ENCODE results near the gene MICU1.
"Not testable (repeated sequence)": the region's sequence is repeated elsewhere in the genome, so short reads cannot be mapped to it uniquely, and the experiment has no call there.

Gene MICU1

GRCh38 chr10:72487521-72487920 is 138.4 kb downstream of the MICU1 start:
- Mint-ChIP-seq H3K27ac (no peak overlapping the region), H3K36me3 (ENCODE audit: low read depth) (no peaks in the 10 kb centered on the region), H3K4me3 (no peak overlapping the region), H3K27me3 (ENCODE audit: low read depth) (no peaks in the 10 kb centered on the region), H3K9me3 (no peaks in the 10 kb centered on the region), H3K4me1 (ENCODE audit: low read depth) (no peaks in the 10 kb centered on the region)

DNA sequence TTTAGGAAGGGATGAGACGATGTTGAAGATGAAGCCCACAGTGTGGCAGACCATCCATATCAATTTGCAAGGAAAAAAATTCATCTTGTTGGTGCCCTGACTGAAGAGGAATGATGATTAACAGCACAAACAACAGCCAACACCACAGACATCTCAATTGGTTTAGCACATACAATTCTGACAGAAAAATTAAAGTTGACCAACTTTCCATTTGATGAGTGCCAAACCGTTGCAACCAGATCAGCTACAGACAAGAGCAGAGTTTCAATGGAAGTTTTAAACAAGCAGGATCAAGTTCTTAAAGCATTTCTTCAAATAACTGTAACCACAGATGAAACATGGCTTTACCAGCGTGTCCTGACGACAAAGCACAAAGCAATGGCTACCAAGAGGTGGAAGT is 138.8 kb downstream of the MICU1 start:
- no peak overlapping the region for H3K27ac Mint-ChIP-seq
- no peaks in the 10 kb centered on the region for H3K36me3 Mint-ChIP-seq (ENCODE audit: low read depth)
- H3K9me3 Mint-ChIP-seq = no peaks in the 10 kb centered on the region
- H3K4me3 Mint-ChIP-seq = no peak overlapping the region
- no peaks in the 10 kb centered on the region for H3K4me1 Mint-ChIP-seq (ENCODE audit: low read depth)
- no peaks in the 10 kb centered on the region for H3K27me3 Mint-ChIP-seq (ENCODE audit: low read depth)

DNA sequence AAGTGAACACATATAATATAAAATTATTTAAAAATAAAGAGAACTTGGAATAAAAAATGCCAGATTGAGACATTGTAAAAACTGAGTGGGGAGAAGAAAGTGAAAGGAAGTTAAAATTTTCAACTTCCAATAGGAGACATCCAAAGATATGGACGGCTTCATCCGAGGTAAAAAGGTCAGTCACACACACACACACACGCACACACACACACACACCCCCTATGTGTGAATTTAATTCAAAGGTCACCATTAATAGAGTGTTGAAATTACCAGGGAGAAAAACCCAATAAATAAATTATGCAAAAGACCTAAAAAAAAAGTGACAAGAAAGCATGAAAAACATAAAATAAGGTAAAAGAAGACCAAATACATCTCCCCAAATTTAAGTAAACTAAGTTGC is 140.2 kb downstream of the MICU1 start:
- H3K36me3 Mint-ChIP-seq (ENCODE audit: low read depth) = no peaks in the 10 kb centered on the region
- no peak overlapping the region for H3K27ac Mint-ChIP-seq
- no peaks in the 10 kb centered on the region for H3K27me3 Mint-ChIP-seq (ENCODE audit: low read depth)
- H3K9me3 Mint-ChIP-seq = no peaks in the 10 kb centered on the region
- no peaks in the 10 kb centered on the region for H3K4me1 Mint-ChIP-seq (ENCODE audit: low read depth)
- no peak overlapping the region for H3K4me3 Mint-ChIP-seq

DNA sequence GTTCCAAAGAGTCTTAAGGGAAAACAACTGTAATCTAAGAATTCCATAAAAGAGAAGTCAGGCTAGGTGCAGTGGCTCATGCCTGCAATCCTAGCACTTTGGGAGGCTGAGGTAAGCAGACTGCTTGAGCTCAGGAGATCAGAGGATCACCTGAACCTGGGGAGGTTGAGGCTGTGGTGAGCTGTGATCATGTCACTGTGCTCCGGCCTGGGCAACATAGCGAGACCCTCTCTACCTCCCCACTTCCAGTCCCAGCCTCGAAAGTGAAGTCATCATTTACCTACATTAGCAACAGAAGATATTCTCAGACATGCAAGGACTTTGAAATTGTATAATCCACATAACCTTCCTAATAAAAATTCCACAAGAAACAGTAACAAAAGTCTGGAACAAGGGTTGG is 141.4 kb downstream of the MICU1 start:
- Mint-ChIP-seq H3K27ac (no peak overlapping the region), H3K9me3 (no peaks in the 10 kb centered on the region), H3K36me3 (ENCODE audit: low read depth) (no peaks in the 10 kb centered on the region)

DNA sequence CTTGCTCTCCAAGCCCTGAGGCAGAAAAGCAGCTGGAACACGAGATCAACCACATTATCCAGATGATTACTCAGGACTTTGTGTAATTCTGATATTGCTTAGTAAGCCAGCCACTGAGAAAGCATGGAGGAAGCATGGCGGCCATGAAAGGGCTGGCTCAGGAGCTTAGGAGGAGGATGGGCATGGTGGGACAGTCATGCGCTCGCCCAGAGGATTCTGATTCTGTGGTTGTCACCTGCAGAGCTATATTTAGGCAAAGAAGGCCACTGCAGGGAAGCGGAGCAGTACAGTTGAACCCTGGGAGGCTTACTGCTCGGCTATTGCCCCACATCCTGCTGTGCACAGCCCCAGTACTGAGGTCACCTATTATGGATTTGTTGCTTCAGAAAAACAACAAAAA is 142.4 kb downstream of the MICU1 start:
- H3K4me3 Mint-ChIP-seq = no peak overlapping the region
- no peaks in the 10 kb centered on the region for H3K36me3 Mint-ChIP-seq (ENCODE audit: low read depth)

More for the DNA sequence above, 141.4 kb downstream of the MICU1 start:
- no peak overlapping the region for H3K4me3 Mint-ChIP-seq
- no peaks in the 10 kb centered on the region for H3K27me3 Mint-ChIP-seq (ENCODE audit: low read depth)
- no peaks in the 10 kb centered on the region for H3K4me1 Mint-ChIP-seq (ENCODE audit: low read depth)

GRCh38 chr10:72480861-72481260 is 145.0 kb downstream of the MICU1 start:
- no peak overlapping the region for H3K4me3 Mint-ChIP-seq
- H3K4me1 Mint-ChIP-seq (ENCODE audit: low read depth) = no peaks in the 10 kb centered on the region
- H3K27me3 Mint-ChIP-seq (ENCODE audit: low read depth) = no peaks in the 10 kb centered on the region
- no peak overlapping the region for H3K27ac Mint-ChIP-seq
- peaks cover 4% of the 10 kb centered on the region for H3K36me3 Mint-ChIP-seq (ENCODE audit: low read depth)
- no peaks in the 10 kb centered on the region for H3K9me3 Mint-ChIP-seq

More for the DNA sequence above, 142.4 kb downstream of the MICU1 start:
- Mint-ChIP-seq H3K4me1 (ENCODE audit: low read depth) (no peaks in the 10 kb centered on the region), H3K27me3 (ENCODE audit: low read depth) (no peaks in the 10 kb centered on the region), H3K27ac (no peak overlapping the region), H3K9me3 (no peaks in the 10 kb centered on the region)

DNA sequence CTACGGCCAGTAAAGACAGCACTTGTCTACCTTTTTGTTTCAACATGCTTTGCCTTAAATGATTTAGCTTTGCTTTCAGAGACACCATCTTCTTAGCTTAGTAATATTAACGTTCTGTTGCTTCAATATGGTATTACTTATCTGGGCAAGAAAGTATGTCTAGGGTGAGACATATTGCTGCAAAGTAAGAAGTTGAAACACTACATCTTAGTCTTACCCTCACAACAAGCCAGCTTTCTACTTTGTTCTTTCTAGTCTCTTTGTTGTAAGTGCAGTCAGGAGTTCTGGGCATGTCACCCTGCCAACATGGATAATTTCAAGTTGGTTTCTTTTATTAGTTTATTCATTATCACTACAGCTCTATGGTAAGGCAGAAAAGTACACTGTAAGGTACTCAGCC is 148.4 kb downstream of the MICU1 start:
- Mint-ChIP-seq H3K27ac (no peak overlapping the region), H3K27me3 (ENCODE audit: low read depth) (no peaks in the 10 kb centered on the region), H3K9me3 (no peaks in the 10 kb centered on the region), H3K36me3 (ENCODE audit: low read depth) (peaks cover 15% of the 10 kb centered on the region), H3K4me3 (no peak overlapping the region), H3K4me1 (ENCODE audit: low read depth) (no peaks in the 10 kb centered on the region)

- Mint-ChIP-seq H3K27me3 (ENCODE audit: low read depth) (no peaks in the 10 kb centered on the region), H3K9me3 (no peaks in the 10 kb centered on the region), H3K4me1 (ENCODE audit: low read depth) (no peaks in the 10 kb centered on the region), H3K4me3 (no peak overlapping the region), H3K27ac (no peak overlapping the region), H3K36me3 (ENCODE audit: low read depth) (peaks cover 28% of the 10 kb centered on the region)
Measured at GRCh38 chr10:72472306-72472705, 153.6 kb downstream of the MICU1 start.

GRCh38 chr10:72470666-72471065 is 155.2 kb downstream of the MICU1 start:
- peaks cover 29% of the 10 kb centered on the region for H3K36me3 Mint-ChIP-seq (ENCODE audit: low read depth)
- H3K4me1 Mint-ChIP-seq (ENCODE audit: low read depth) = no peaks in the 10 kb centered on the region
- H3K27ac Mint-ChIP-seq = no peak overlapping the region
- no peaks in the 10 kb centered on the region for H3K9me3 Mint-ChIP-seq
- H3K4me3 Mint-ChIP-seq = no peak overlapping the region
- no peaks in the 10 kb centered on the region for H3K27me3 Mint-ChIP-seq (ENCODE audit: low read depth)

- not testable (repeated sequence) for H3K4me1 Mint-ChIP-seq (ENCODE audit: low read depth); H3K27ac Mint-ChIP-seq; H3K27me3 Mint-ChIP-seq (ENCODE audit: low read depth); H3K9me3 Mint-ChIP-seq; H3K4me3 Mint-ChIP-seq
- H3K36me3 Mint-ChIP-seq (ENCODE audit: low read depth) = peaks cover 16% of the 10 kb centered on the region
Measured at GRCh38 chr10:72467064-72467463, 158.8 kb downstream of the MICU1 start.

GRCh38 chr10:72466018-72466417 is 159.9 kb downstream of the MICU1 start:
- H3K4me3 Mint-ChIP-seq = no peak overlapping the region
- no peaks in the 10 kb centered on the region for H3K9me3 Mint-ChIP-seq
- peaks cover 16% of the 10 kb centered on the region for H3K36me3 Mint-ChIP-seq (ENCODE audit: low read depth)
- H3K27me3 Mint-ChIP-seq (ENCODE audit: low read depth) = no peaks in the 10 kb centered on the region
- no peak overlapping the region for H3K27ac Mint-ChIP-seq
- H3K4me1 Mint-ChIP-seq (ENCODE audit: low read depth) = no peaks in the 10 kb centered on the region

GRCh38 chr10:72464438-72464837 is 161.4 kb downstream of the MICU1 start:
- no peaks in the 10 kb centered on the region for H3K27me3 Mint-ChIP-seq (ENCODE audit: low read depth)
- H3K36me3 Mint-ChIP-seq (ENCODE audit: low read depth) = peaks cover 11% of the 10 kb centered on the region
- H3K4me1 Mint-ChIP-seq (ENCODE audit: low read depth) = no peaks in the 10 kb centered on the region
- no peaks in the 10 kb centered on the region for H3K9me3 Mint-ChIP-seq
- H3K27ac Mint-ChIP-seq = no peak overlapping the region
- no peak overlapping the region for H3K4me3 Mint-ChIP-seq

DNA sequence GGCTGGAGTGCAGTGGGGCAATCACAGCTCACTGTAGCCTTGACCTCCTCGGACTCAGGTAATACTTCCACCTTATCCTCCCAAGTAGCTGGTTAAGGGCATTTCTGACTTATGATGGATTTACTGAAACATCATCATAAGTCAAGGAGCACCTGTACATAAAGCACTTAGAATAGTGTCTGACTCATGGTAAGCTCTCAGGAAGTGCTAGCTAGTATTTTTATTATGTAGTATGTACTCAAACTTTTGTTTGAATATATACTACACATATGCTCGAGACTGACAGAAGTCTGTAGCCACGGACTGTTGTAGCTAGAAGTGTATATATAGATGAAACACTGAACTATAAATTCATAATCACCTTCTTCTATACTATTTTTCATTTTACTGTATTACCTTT is 163.6 kb downstream of the MICU1 start:
- Mint-ChIP-seq H3K9me3 (no peaks in the 10 kb centered on the region), H3K4me1 (ENCODE audit: low read depth) (no peaks in the 10 kb centered on the region), H3K27ac (no peak overlapping the region), H3K4me3 (no peak overlapping the region), H3K36me3 (ENCODE audit: low read depth) (peaks cover 5% of the 10 kb centered on the region), H3K27me3 (ENCODE audit: low read depth) (no peaks in the 10 kb centered on the region)

GRCh38 chr10:72461085-72461484 is 164.8 kb downstream of the MICU1 start:
- H3K36me3 Mint-ChIP-seq (ENCODE audit: low read depth) = peaks cover 4% of the 10 kb centered on the region
- H3K9me3 Mint-ChIP-seq = no peaks in the 10 kb centered on the region
- no peaks in the 10 kb centered on the region for H3K27me3 Mint-ChIP-seq (ENCODE audit: low read depth)
- no peak overlapping the region for H3K27ac Mint-ChIP-seq
- H3K4me3 Mint-ChIP-seq = no peak overlapping the region
- no peaks in the 10 kb centered on the region for H3K4me1 Mint-ChIP-seq (ENCODE audit: low read depth)

DNA sequence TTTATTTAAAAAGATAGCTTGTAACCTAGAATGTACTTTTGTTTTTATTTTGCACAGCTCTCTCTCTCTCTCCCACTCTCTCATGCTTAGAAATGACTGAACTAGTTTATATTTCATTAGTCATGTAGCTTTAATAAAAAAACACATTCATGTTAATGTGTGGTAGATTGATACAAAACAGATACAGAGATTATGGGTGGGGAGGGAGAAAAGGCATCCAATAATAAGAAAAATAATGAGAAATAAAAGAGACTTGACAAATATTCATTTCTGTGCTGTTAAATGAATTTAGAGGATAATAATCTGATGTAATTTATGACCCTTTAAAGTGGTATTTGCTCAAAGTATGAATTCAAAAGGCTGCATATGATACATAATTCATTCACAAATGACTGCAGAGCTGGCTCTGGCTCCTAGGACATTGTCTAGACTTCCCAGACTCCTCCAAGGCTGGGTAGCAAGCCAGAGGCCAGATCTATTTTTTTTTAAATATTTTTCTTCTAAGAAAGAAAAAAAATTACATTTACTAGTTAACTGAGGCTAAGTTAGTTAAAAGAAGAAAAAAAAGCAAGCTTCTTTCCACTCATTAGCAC is 165.5 kb downstream of the MICU1 start:
- H3K4me1 Mint-ChIP-seq (ENCODE audit: low read depth) = no peaks in the 10 kb centered on the region
- no peaks in the 10 kb centered on the region for H3K36me3 Mint-ChIP-seq (ENCODE audit: low read depth)
- H3K27ac Mint-ChIP-seq = no peak overlapping the region
- H3K27me3 Mint-ChIP-seq (ENCODE audit: low read depth) = no peaks in the 10 kb centered on the region
- no peaks in the 10 kb centered on the region for H3K9me3 Mint-ChIP-seq
- H3K4me3 Mint-ChIP-seq = no peak overlapping the region

DNA sequence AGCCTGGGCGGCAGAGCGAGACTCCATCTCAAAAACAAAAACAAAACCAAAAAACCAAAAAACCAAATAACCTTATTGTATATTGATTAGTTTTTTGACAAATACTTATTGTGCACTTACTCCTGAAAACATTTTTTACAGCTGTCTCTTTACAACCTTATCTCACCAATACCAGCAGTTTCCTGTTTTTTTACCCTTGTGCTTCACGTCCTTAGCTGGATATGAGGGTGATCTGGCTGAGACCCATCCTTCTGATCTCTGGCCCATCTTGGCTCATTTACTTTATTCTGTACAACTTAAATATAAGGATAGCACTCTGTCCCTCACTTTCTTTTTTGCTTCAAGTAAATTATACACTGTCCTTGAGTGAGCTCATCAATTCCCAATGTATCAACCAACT is 166.6 kb downstream of the MICU1 start:
- Mint-ChIP-seq H3K4me1 (ENCODE audit: low read depth) (no peaks in the 10 kb centered on the region), H3K27me3 (ENCODE audit: low read depth) (no peaks in the 10 kb centered on the region), H3K36me3 (ENCODE audit: low read depth) (no peaks in the 10 kb centered on the region), H3K27ac (no peak overlapping the region), H3K4me3 (no peak overlapping the region), H3K9me3 (no peaks in the 10 kb centered on the region)
